Activated naive CD4-positive, alpha-beta T cell treated with anti-CD3 and anti-CD28 coated beads, Interleukin-2, amount 10 ng/mL, durations not matched to agents 5 hours and 36 hours (primary cell): Measurements from ENCODE around the gene TRIM69. TPM values are rescaled to one million over a fixed set of nuclear protein-coding genes. Genes with fewer than 3 reads are reported as not detected.

Experiments
- total RNA-seq, 2 experiments: library from RNA; stranded (reverse); gene quantifications; one replicate each; pipeline ENCODE4 v1.2.3, GENCODE V29; 2021

The TRIM69 gene
- 10 to 100 TPM; 42.2 to 42.4 TPM for total RNA-seq

GRCh38 chr15:44736181-44736765 is at the start of gene TRIM69:
TSS of gene TRIM69 (plus strand) at chr15:44736528. CDS start at chr15:44736705, 177 bp downstream.

GRCh38 chr15:44711096-44711742 is 25.1 kb upstream of the TRIM69 start, which contains the start of the genes B2M and PATL2:
TSS of gene B2M (plus strand) at chr15:44711517. CDS start at chr15:44711547, 30 bp downstream.
TSS of gene PATL2 (minus strand) at chr15:44711323. CDS start at chr15:44676490, 34,833 bp downstream.

Other genes with a start within 250 kb of the TRIM69 start
- 10 to 100 TPM; 79.3 to 81.7 TPM for gene EIF3J, start 199.4 kb upstream of the TRIM69 start, total RNA-seq
- 10 to 100 TPM; 68.0 to 79.1 TPM for gene SPG11, start 72.9 kb upstream of the TRIM69 start, total RNA-seq
- gene PATL2, start 25.2 kb upstream of the TRIM69 start, total RNA-seq = 10 to 100 TPM; 25.5 to 25.8 TPM
- 1,000 to 10,000 TPM; 7,206 to 7,719 TPM for gene B2M, start 25.0 kb upstream of the TRIM69 start, total RNA-seq
- gene TERB2, start 220.2 kb downstream of the TRIM69 start, total RNA-seq = not detected